Heart right ventricle (tissue), 16 donors: ENCODE results near the gene MRTFA. TPM values are rescaled to one million over a fixed set of nuclear protein-coding genes. Genes with fewer than 3 reads are reported as not detected.

ENCODE experiments used
- ATAC-seq, 8 donors: fragments of 200-7000 bp; cut with Tn5 transposase; one replicate each; pipeline ENCODE4 v1.9.1; 2020; ENCODE audit warnings: mild to moderate bottlenecking in 8 of 8, moderate library complexity in 8 of 8, moderate number of reproducible peaks in 1 of 8
- DNase-seq, 2 donors: peaks; one replicate each; pipeline ENCODE4 v3.0.0-alpha.2; 2020
- H3K27ac ChIP-seq, 10 donors: fragments of 200-600 bp; sonication (generic) in 2 of 10; one replicate each; pipeline versions ENCODE4 v1.5.0 to v1.8.0; 2020 to 2022; ENCODE audit warnings: mild to moderate bottlenecking in 3 of 10
- H3K27me3 ChIP-seq, 7 donors: fragments of 200-600 bp; one replicate each; pipeline ENCODE4 v1.8.0; 2021 to 2022; ENCODE audit warnings: mild to moderate bottlenecking in 2 of 7
- H3K36me3 ChIP-seq, 9 donors: fragments of 200-600 bp; sonication (generic) in 1 of 9; one replicate each; pipeline versions ENCODE4 v1.5.0 to v1.8.0; 2020 to 2022; ENCODE audit warnings: mild to moderate bottlenecking in 2 of 9
- H3K4me1 ChIP-seq, 9 donors: fragments of 200-600 bp; sonication (generic) in 1 of 9; one replicate each; pipeline versions ENCODE4 v1.5.0 to v1.8.0; 2020 to 2022; ENCODE audit warnings: mild to moderate bottlenecking in 4 of 9
- H3K4me3 ChIP-seq, 10 donors: fragments of 200-600 bp; sonication (generic) in 2 of 10; one replicate each; pipeline versions ENCODE4 v1.5.0 to v1.8.0; 2020 to 2022; ENCODE audit warnings: mild to moderate bottlenecking in 7 of 10, moderate library complexity in 2 of 10
- H3K9me3 ChIP-seq, 11 donors: fragments of 200-600 bp in 10 of 11; sonication (generic) in 2 of 11; one replicate each; pipeline versions ENCODE4 v1.5.0 to v1.8.0; 2013 to 2022; ENCODE audit warnings: mild to moderate bottlenecking in 2 of 11, control low read depth in 1 of 11, moderate library complexity in 1 of 11
- CTCF ChIP-seq, 9 donors: fragments of 200-600 bp; sonication (generic) in 2 of 9; IDR thresholded peaks; one replicate each; pipeline versions ENCODE4 v1.5.0 to v1.8.0; 2021 to 2022; ENCODE audit warnings: antibody characterized with exemption in 9 of 9, mild to moderate bottlenecking in 5 of 9, moderate library complexity in 1 of 9
- WGBS, 2 donors: extraction: QIAGEN DNeasy Blood & Tissue Kit; methylation state at CpG; one replicate each; pipeline ENCODE4 v1.1.7; 2013; ENCODE audit warnings: inconsistent platforms in 1 of 2; 5-methylcytosine and 5-hydroxymethylcytosine counted together
- intact Hi-C, 10 donors: fragments of 100-400 bp; cut with DNase I; formaldehyde crosslinking; loops; one replicate each; pipeline versions ENCODE4 v1.11.1 to v1.14.2; 2022
- polyA plus RNA-seq, 2 donors: library from polyadenylated mRNA; stranded (reverse); fragments of 200-250 nt; gene quantifications; one replicate each; pipeline ENCODE4 v1.2.3, GENCODE V29; 2013
- total RNA-seq, 10 donors: library from RNA; stranded (reverse); fragmentation: NEBNext Ultra II Directional in 3 of 10; extraction: Animal tissue kit (Norgen Biotek cat#: 25700) in 3 of 10; gene quantifications; one replicate each; pipeline versions ENCODE4 v1.2.1 to v1.2.4, GENCODE V29; 2021 to 2023
- donor health status: Arrhythmogenic right ventricular cardiomyopathy.
- donor health status: ischemic (EF 13 %, LVEDD 7.1; RV severe dilation, severe dysfunction).
- donor health status: healthy with polysubstance abuse.
- donor health status: DM: no; HTN: yes; CAD: no.
- donor health status: DM: no; HTN: no; CAD: no.
- donor health status: ischemic (EF 25% LVEDD 6.9; RV normal size, moderate dysfunction).
- donor health status: ischemic (EF 25% LVEDD 5.7; RV mildly dilated, moderate dysfunction).
- donor health status: healthy.
- donor health status: DM: yes; HTN: yes; CAD: no.
- donor health status: Ischemic cardiomyopathy.
- donor health status: ischemic (EF 35%, LVEDD 5.7; RV mildly dilated, moderate dysfunction).
- donor health status: nonischemic (EF 11% LVEDD 7.7; RV severe dilation, severe dysfunction).
- donor health status: DM: yes; HTN: yes; CAD: no.
- donor health status: PGD.
- donor health status: ischemic (EF 29% LVEDD 5.4; RV normal size, mild dysfunction).
- donor health status: nonischemic (EF 23%, LVEDD 6.1; RV moderate dilation, normal function).

MRTFA gene
- total and polyA plus RNA-seq, 12 donors: 13.2 to 30.9 (median 18.9) TPM

- ATAC-seq: no peak
- intact Hi-C loops: loop anchor here in 2 of 10 donors (10.0 kb wide), 2 partner anchors 52 to 62 kb away; no protein-coding TSS in a partner anchor
- H3K4me3 ChIP-seq: no peak overlapping the region
- no peak for TF ChIP-seq CTCF (IDR thresholded peaks at IDR 0.05)
- H3K4me1 ChIP-seq: peaks cover 0 to 85% (median 32%) of the 10 kb centered on the region in 9 donors
- DNase-seq: no peak
- WGBS, 2 donors: 93 to 94% methylated on average over 5 of the region's 5 CpGs
- H3K27me3 ChIP-seq: no peaks in the 10 kb centered on the region
- H3K36me3 ChIP-seq: peaks cover 0 to 5% (median 0%) of the 10 kb centered on the region in 9 donors
- no peaks in the 10 kb centered on the region for H3K9me3 ChIP-seq
- H3K27ac ChIP-seq: no peak overlapping the region
Measured at GRCh38 chr22:40482886-40483285, 153.6 kb downstream of the MRTFA start.

DNA sequence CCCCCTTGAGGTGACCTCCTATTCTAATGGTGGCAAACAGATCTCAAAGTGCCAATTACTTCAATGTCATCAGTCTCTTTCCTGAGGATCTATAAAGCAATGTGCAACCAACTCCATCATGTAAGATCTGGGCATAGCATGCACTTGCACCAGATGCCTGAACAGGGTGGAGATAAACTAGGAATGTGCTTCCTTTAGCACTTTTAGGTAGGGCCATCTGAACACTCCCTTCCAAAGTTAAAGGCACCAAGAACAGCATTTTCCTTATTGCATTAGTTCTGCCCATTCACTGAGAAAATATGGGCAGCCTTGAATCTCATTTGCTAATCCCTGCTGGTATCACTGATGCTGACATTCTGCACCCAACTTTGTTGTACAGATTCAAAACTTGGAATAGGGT, 154.1 kb downstream of the MRTFA start:
- no peaks in the 10 kb centered on the region for H3K9me3 ChIP-seq
- no peak overlapping the region for H3K4me3 ChIP-seq
- H3K4me1 ChIP-seq: peaks cover 0 to 85% (median 32%) of the 10 kb centered on the region in 9 donors
- no peak for DNase-seq
- no peaks in the 10 kb centered on the region for H3K27me3 ChIP-seq
- no peak for TF ChIP-seq CTCF (IDR thresholded peaks at IDR 0.05)
- intact Hi-C loops: loop anchor here in 2 of 10 donors (10.0 kb wide), 2 partner anchors 52 to 62 kb away; no protein-coding TSS in a partner anchor
- ATAC-seq: no peak
- no peak overlapping the region for H3K27ac ChIP-seq
- H3K36me3 ChIP-seq: peaks cover 0 to 5% (median 0%) of the 10 kb centered on the region in 9 donors

- H3K27me3 ChIP-seq: no peaks in the 10 kb centered on the region
- peaks cover 0 to 5% (median 0%) of the 10 kb centered on the region in 9 donors for H3K36me3 ChIP-seq
- H3K4me1 ChIP-seq: peaks cover 0 to 82% (median 26%) of the 10 kb centered on the region in 9 donors
- ATAC-seq: peak in 3 of 8 donors; percentile 47 to 71 (median 57)
- H3K27ac ChIP-seq: no peak overlapping the region
- no peaks in the 10 kb centered on the region for H3K9me3 ChIP-seq
- 64 to 73% methylated on average over 5 of the region's 5 CpGs for WGBS, 2 donors
- DNase-seq: no peak
- no peak for TF ChIP-seq CTCF (IDR thresholded peaks at IDR 0.05)
- H3K4me3 ChIP-seq: no peak overlapping the region
- intact Hi-C loops: loop anchor here in 2 of 10 donors (10.0 kb wide), 2 partner anchors 54 to 64 kb away; no protein-coding TSS in a partner anchor
Measured at GRCh38 chr22:40480996-40481395, 155.5 kb downstream of the MRTFA start.

GRCh38 chr22:40479887-40480538, 156.5 kb downstream of the MRTFA start:
- H3K36me3 ChIP-seq: peaks cover 0 to 12% (median 0%) of the 10 kb centered on the region in 9 donors
- H3K27ac ChIP-seq: no peak overlapping the region
- ATAC-seq (no peak), DNase-seq (no peak)
- H3K4me3 ChIP-seq: no peak overlapping the region
- intact Hi-C loops: loop anchor here in 2 of 10 donors (10.0 kb wide), 2 partner anchors 55 to 65 kb away; no protein-coding TSS in a partner anchor
- H3K27me3 ChIP-seq: no peaks in the 10 kb centered on the region
- 84 to 85% methylated on average over 2 of the region's 2 CpGs for WGBS, 2 donors
- TF ChIP-seq CTCF (IDR thresholded peaks at IDR 0.05): no peak
- peaks cover 0 to 72% (median 23%) of the 10 kb centered on the region in 9 donors for H3K4me1 ChIP-seq
- H3K9me3 ChIP-seq: no peaks in the 10 kb centered on the region
